DOHH2 (cell line): ENCODE measurements around the gene FGG.

ENCODE experiments used
- EZH2phosphoT487 ChIP-seq: fragments of 200-600 bp; sonication (generic); IDR thresholded peaks from 2 replicates; pipeline ENCODE4 v1.6.1; 2017; ENCODE audit warnings: borderline replicate concordance, mild to moderate bottlenecking, antibody characterized with exemption, low read length, moderate library complexity, mixed read lengths
- TF ChIP-seq, protein P1 (sequence below): fragments of 200-600 bp; sonication (generic); IDR thresholded peaks from one replicate; pipeline ENCODE4 v1.5.1; 2014; ENCODE audit warnings: antibody characterized with exemption, mild to moderate bottlenecking, low read depth, low read length; ENCODE audit not compliant: poor library complexity, severe bottlenecking

DNA sequence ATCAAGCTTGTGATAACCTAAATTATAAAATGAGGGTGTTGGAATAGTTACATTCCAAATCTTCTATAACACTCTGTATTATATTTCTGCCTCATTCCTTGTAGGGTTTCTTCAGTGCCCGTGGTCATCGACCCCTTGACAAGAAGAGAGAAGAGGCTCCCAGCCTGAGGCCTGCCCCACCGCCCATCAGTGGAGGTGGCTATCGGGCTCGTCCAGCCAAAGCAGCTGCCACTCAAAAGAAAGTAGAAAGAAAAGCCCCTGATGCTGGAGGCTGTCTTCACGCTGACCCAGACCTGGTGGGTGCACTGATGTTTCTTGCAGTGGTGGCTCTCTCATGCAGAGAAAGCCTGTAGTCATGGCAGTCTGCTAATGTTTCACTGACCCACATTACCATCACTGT is 46.8 kb downstream of the FGG start:
- TF ChIP-seq, protein P1, sequence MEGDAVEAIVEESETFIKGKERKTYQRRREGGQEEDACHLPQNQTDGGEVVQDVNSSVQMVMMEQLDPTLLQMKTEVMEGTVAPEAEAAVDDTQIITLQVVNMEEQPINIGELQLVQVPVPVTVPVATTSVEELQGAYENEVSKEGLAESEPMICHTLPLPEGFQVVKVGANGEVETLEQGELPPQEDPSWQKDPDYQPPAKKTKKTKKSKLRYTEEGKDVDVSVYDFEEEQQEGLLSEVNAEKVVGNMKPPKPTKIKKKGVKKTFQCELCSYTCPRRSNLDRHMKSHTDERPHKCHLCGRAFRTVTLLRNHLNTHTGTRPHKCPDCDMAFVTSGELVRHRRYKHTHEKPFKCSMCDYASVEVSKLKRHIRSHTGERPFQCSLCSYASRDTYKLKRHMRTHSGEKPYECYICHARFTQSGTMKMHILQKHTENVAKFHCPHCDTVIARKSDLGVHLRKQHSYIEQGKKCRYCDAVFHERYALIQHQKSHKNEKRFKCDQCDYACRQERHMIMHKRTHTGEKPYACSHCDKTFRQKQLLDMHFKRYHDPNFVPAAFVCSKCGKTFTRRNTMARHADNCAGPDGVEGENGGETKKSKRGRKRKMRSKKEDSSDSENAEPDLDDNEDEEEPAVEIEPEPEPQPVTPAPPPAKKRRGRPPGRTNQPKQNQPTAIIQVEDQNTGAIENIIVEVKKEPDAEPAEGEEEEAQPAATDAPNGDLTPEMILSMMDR, result no peak
- TF ChIP-seq EZH2phosphoT487, result no peak
